IMR-90 (cell line): Measurements from ENCODE around the gene USB1. TPM values are rescaled to one million over a fixed set of nuclear protein-coding genes. Genes with fewer than 3 reads are reported as not detected.

Experiments used
- ATAC-seq: fragments of 200-7000 bp; cut with Tn5 transposase; 2 replicates; pipeline ENCODE4 v1.9.1; 2020; ENCODE audit warnings: low read depth, mild to moderate bottlenecking, moderate library complexity
- BruUV-seq: library from RNA; stranded (reverse); fragments of 400-500 nt; replicated peaks from 2 replicates; lab custom pipeline; 2021; lab: Mats Ljungman, UMichigan
- CTCF ChIA-PET: fragments of 300-600 bp; formaldehyde crosslinking; extraction: SDS; loops from one replicate; lab custom pipeline; 2021; ENCODE audit warnings: antibody characterized with exemption; lab: Yijun Ruan, JAX
- POLR2A ChIA-PET: fragments of 300-600 bp; sonication (Branson Sonifier 250); formaldehyde crosslinking; loops from one replicate; lab custom pipeline; 2022; ENCODE audit warnings: antibody characterized with exemption; ENCODE audit not compliant: unreplicated experiment; lab: Charles Lee
- DNase-seq: peaks from one replicate; pipeline ENCODE4 v3.0.0; 2013
- H2AFZ ChIP-seq: replicated peaks from 2 replicates; pipeline ENCODE3; 2013; ENCODE audit warnings: low read length, mild to moderate bottlenecking; ENCODE audit not compliant: poor library complexity
- H2AK5ac ChIP-seq: 2 replicates; pipeline ENCODE4 v1.6.1; 2013; ENCODE audit warnings: low read depth, low read length, inconsistent platforms
- H2AK9ac ChIP-seq: replicated peaks from 2 replicates; pipeline ENCODE3; 2013; ENCODE audit warnings: mild to moderate bottlenecking, low read depth, low read length, moderate library complexity; ENCODE audit not compliant: poor library complexity
- H2BK120ac ChIP-seq: 2 replicates; pipeline ENCODE4 v1.6.1; 2013; ENCODE audit warnings: low read depth, low read length, inconsistent platforms
- H2BK15ac ChIP-seq: 3 replicates; pipeline ENCODE4 v1.6.1; 2013; ENCODE audit warnings: low read depth, low read length, inconsistent platforms
- H2BK20ac ChIP-seq: 2 replicates; pipeline ENCODE4 v1.6.1; 2013; ENCODE audit warnings: low read depth, mild to moderate bottlenecking, inconsistent platforms, low read length, moderate library complexity
- H2BK5ac ChIP-seq: 2 replicates; pipeline ENCODE4 v1.6.1; 2013; ENCODE audit warnings: mild to moderate bottlenecking, low read depth, low read length, inconsistent platforms; ENCODE audit not compliant: poor library complexity, severe bottlenecking
- H3K14ac ChIP-seq: replicated peaks from 2 replicates; pipeline ENCODE4 v1.6.1; 2013; ENCODE audit warnings: low read depth, low read length, inconsistent platforms
- H3K18ac ChIP-seq: 2 replicates; pipeline ENCODE4 v1.6.1; 2013; ENCODE audit warnings: low read depth, low read length, control low read depth
- H3K23ac ChIP-seq: 2 replicates; pipeline ENCODE4 v1.6.1; 2013; ENCODE audit warnings: low read depth, low read length, inconsistent platforms
- H3K27ac ChIP-seq: 2 replicates; pipeline ENCODE4 v1.5.1; 2013; ENCODE audit warnings: mild to moderate bottlenecking, control low read depth, low read length; ENCODE audit not compliant: insufficient read depth
- H3K27me3 ChIP-seq: 2 replicates; pipeline ENCODE4 v1.6.1; 2013; ENCODE audit warnings: low read length; ENCODE audit not compliant: control insufficient read depth, insufficient read depth
- H3K36me3 ChIP-seq: 2 replicates; pipeline ENCODE4 v1.6.1; 2013; ENCODE audit warnings: low read length, mixed read lengths; ENCODE audit not compliant: control insufficient read depth, insufficient read depth
- H3K4ac ChIP-seq: 2 replicates; pipeline ENCODE4 v1.6.1; 2013; ENCODE audit warnings: low read depth, low read length, inconsistent platforms
- H3K4me1 ChIP-seq: 2 replicates; pipeline ENCODE4 v1.6.1; 2013; ENCODE audit warnings: low read length, mixed read lengths; ENCODE audit not compliant: control insufficient read depth, insufficient read depth
- H3K4me2 ChIP-seq: 2 replicates; pipeline ENCODE4 v1.6.1; 2013; ENCODE audit warnings: low read depth, mild to moderate bottlenecking, control low read depth, low read length, moderate library complexity
- H3K4me3 ChIP-seq: 2 replicates; pipeline ENCODE4 v1.5.1; 2013; ENCODE audit warnings: low read depth, mild to moderate bottlenecking, control low read depth, low read length, moderate library complexity; ENCODE audit not compliant: insufficient read depth
- H3K56ac ChIP-seq: 2 replicates; pipeline ENCODE4 v1.6.1; 2013; ENCODE audit warnings: low read length, inconsistent platforms; ENCODE audit not compliant: insufficient read depth; ENCODE audit errors: extremely low read depth
- H3K79me1 ChIP-seq, 2 experiments: 2 replicates each; pipeline ENCODE4 v1.6.1; 2013; ENCODE audit warnings: low read length in 2 of 2, inconsistent platforms in 1 of 2, low read depth in 1 of 2
- H3K9ac ChIP-seq: 2 replicates; pipeline ENCODE4 v1.6.1; 2013; ENCODE audit warnings: low read depth, low read length, control low read depth
- H3K9me1 ChIP-seq: 2 replicates; pipeline ENCODE4 v1.6.1; 2013; ENCODE audit warnings: low read length, inconsistent platforms; ENCODE audit not compliant: insufficient read depth
- H3K9me3 ChIP-seq: 2 replicates; pipeline ENCODE4 v1.6.1; 2013; ENCODE audit warnings: low read length; ENCODE audit not compliant: control insufficient read depth, insufficient read depth
- H4K20me1 ChIP-seq: 2 replicates; pipeline ENCODE4 v1.6.1; 2013; ENCODE audit warnings: low read length, inconsistent platforms; ENCODE audit not compliant: insufficient read depth
- H4K5ac ChIP-seq: 2 replicates; pipeline ENCODE4 v1.6.1; 2013; ENCODE audit warnings: mild to moderate bottlenecking, low read depth, low read length, control low read depth
- H4K8ac ChIP-seq, 2 experiments: 2 replicates each; pipeline ENCODE4 v1.6.1; 2013; ENCODE audit warnings: low read depth in 2 of 2, low read length in 2 of 2, control low read depth in 1 of 2, inconsistent platforms in 1 of 2
- H4K91ac ChIP-seq: 2 replicates; pipeline ENCODE4 v1.6.1; 2013; ENCODE audit warnings: low read depth, low read length, inconsistent platforms; ENCODE audit not compliant: insufficient read depth
- BHLHE40 ChIP-seq: fragments of 150-350 bp; IDR thresholded peaks from 2 replicates; pipeline ENCODE4 v1.6.1; 2016; ENCODE audit warnings: mild to moderate bottlenecking, low read depth, low read length
- CEBPB ChIP-seq: IDR thresholded peaks from 2 replicates; pipeline ENCODE4 v1.6.1; 2012; ENCODE audit warnings: low read depth, low read length, improper control_type of control experiment
- CHD1 ChIP-seq: IDR thresholded peaks from 2 replicates; pipeline ENCODE4 v1.6.1; 2012; ENCODE audit warnings: low read depth, low read length, improper control_type of control experiment
- FOS ChIP-seq: fragments of 150-350 bp; IDR thresholded peaks from 2 replicates; pipeline ENCODE4 v1.6.1; 2016; ENCODE audit warnings: low read depth, low read length
- MAFK ChIP-seq: IDR thresholded peaks from 2 replicates; pipeline ENCODE4 v1.6.1; 2012; ENCODE audit warnings: low read depth, low read length, improper control_type of control experiment
- MAZ ChIP-seq: IDR thresholded peaks from 2 replicates; pipeline ENCODE4 v1.6.1; 2012; ENCODE audit warnings: low read depth, mild to moderate bottlenecking, low read length, improper control_type of control experiment, moderate library complexity, borderline replicate concordance
- MXI1 ChIP-seq: IDR thresholded peaks from 2 replicates; pipeline ENCODE4 v1.6.1; 2012; ENCODE audit warnings: low read depth, mild to moderate bottlenecking, low read length, moderate library complexity, borderline replicate concordance
- POLR2A ChIP-seq: IDR thresholded peaks from 2 replicates; pipeline ENCODE4 v1.6.1; 2012; ENCODE audit warnings: mild to moderate bottlenecking, low read depth, low read length
- RCOR1 ChIP-seq: IDR thresholded peaks from 2 replicates; pipeline ENCODE4 v1.6.1; 2012; ENCODE audit warnings: mild to moderate bottlenecking, low read length, improper control_type of control experiment; ENCODE audit not compliant: insufficient replicate concordance
- RFX5 ChIP-seq: IDR thresholded peaks from 2 replicates; pipeline ENCODE4 v1.8.0; 2012; ENCODE audit warnings: low read depth, mild to moderate bottlenecking, low read length, moderate library complexity
- SMC3 ChIP-seq: fragments of 150-350 bp; IDR thresholded peaks from 2 replicates; pipeline ENCODE4 v1.6.1; 2016; ENCODE audit warnings: low read depth, mild to moderate bottlenecking, antibody characterized with exemption, low read length, moderate library complexity
- USF2 ChIP-seq: fragments of 150-350 bp; IDR thresholded peaks from 2 replicates; pipeline ENCODE4 v1.6.1; 2017; ENCODE audit warnings: mild to moderate bottlenecking, antibody characterized with exemption, low read length, low read depth
- WGBS, 2 experiments: methylation state at CpG; one replicate each; pipeline versions ENCODE4 v1.1.5 to v1.1.7; 2013; ENCODE audit warnings: missing lambda C conversion rate in 2 of 2; ENCODE audit not compliant: insufficient read length in 1 of 2; ENCODE audit errors: extremely low coverage in 2 of 2; 5-methylcytosine and 5-hydroxymethylcytosine counted together
- dilution Hi-C: fragments of 300-500 bp; cut with HindIII; formaldehyde crosslinking; loops from one replicate; pipeline ENCODE4 v1.14.3; 2018; ENCODE audit warnings: low sequenced_read_pairs; ENCODE audit not compliant: unreplicated experiment
- in situ Hi-C: fragments of 300-500 bp; cut with MboI; formaldehyde crosslinking; loops from 3 replicates; pipeline ENCODE4 v1.14.3; 2019; ENCODE audit warnings: low sequenced_read_pairs, inconsistent platforms, mixed read lengths
- intact Hi-C: fragments of 100-400 bp; cut with micrococcal nuclease; formaldehyde crosslinking; loops from 2 replicates; pipeline ENCODE4 v1.10.0; 2022
- polyA plus RNA-seq, 3 experiments: library from polyadenylated mRNA; depleted of rRNA; stranded (reverse); fragments of >200 nt; gene quantifications; 2 replicates each; pipeline ENCODE4 v1.2.3, GENCODE V29; 2012; ENCODE audit warnings: low replicate concordance in 1 of 3
- total RNA-seq: library from RNA; depleted of rRNA; stranded (reverse); fragments of >200 nt; gene quantifications from 2 replicates; pipeline ENCODE4 v1.2.3, GENCODE V29; 2012
- TF ChIP-seq, protein P1 (sequence below): conservative IDR thresholded peaks from 2 replicates; pipeline ENCODE4 v1.5.1; 2012; ENCODE audit warnings: mild to moderate bottlenecking, low read depth, low read length, improper control_type of control experiment
- TF ChIP-seq, protein P2 (sequence below): fragments of 150-350 bp; IDR thresholded peaks from 2 replicates; pipeline ENCODE4 v1.6.1; 2016; ENCODE audit warnings: low read depth, mild to moderate bottlenecking, low read length, moderate library complexity, borderline replicate concordance

USB1 gene
- total and polyA plus RNA-seq, 2 of the 4 experiments (the other 2 are of a cell fraction): 45.9 to 94.9 TPM

GRCh38 chr16:57979006-57979585 lies 22.1 kb upstream of the USB1 start:
- Histone ChIP-seq H2AK9ac (no peak overlapping the region), H3K56ac (no peak overlapping the region), H2AFZ (no peak overlapping the region), H4K5ac (no peak overlapping the region), H3K36me3 (no peaks in the 10 kb centered on the region), H3K14ac (no peak overlapping the region), H3K4me1 (no peaks in the 10 kb centered on the region), H3K23ac (no peak overlapping the region), H2BK120ac (no peak overlapping the region), H4K91ac (no peak overlapping the region), H3K9me3 (no peaks in the 10 kb centered on the region), H3K4me2 (no peak overlapping the region), H3K79me1 (no peaks in the 10 kb centered on the region), H2BK15ac (no peak overlapping the region), H4K20me1 (no peaks in the 10 kb centered on the region), H3K18ac (no peak overlapping the region), H3K9me1 (no peaks in the 10 kb centered on the region), H2AK5ac (no peak overlapping the region), H3K4me3 (no peak overlapping the region), H3K27me3 (peaks cover 33% of the 10 kb centered on the region), H3K9ac (no peak overlapping the region), H3K27ac (no peak overlapping the region), H3K4ac (no peak overlapping the region), H4K8ac (no peak overlapping the region), H2BK5ac (no peak overlapping the region), H2BK20ac (no peak overlapping the region)
- 91% methylated on average over 6 of the region's 11 CpGs; no CpG with 5 or more reads in 1 of the 2 experiments for WGBS, 2 experiments
- ChIA-PET POLR2A (interaction anchor here (0.5 kb wide), 1 partner anchor 185 kb away, joined by 3 read pairs; no protein-coding TSS in a partner anchor), CTCF (no interaction called here)
- TF ChIP-seq CEBPB (no peak), BHLHE40 (no peak), MAZ (no peak), USF2 (no peak), SMC3 (no peak), CHD1 (no peak), RFX5 (no peak), MXI1 (no peak), FOS (no peak), POLR2A (no peak), RCOR1 (no peak), MAFK (no peak)
- TF ChIP-seq, protein P1, sequence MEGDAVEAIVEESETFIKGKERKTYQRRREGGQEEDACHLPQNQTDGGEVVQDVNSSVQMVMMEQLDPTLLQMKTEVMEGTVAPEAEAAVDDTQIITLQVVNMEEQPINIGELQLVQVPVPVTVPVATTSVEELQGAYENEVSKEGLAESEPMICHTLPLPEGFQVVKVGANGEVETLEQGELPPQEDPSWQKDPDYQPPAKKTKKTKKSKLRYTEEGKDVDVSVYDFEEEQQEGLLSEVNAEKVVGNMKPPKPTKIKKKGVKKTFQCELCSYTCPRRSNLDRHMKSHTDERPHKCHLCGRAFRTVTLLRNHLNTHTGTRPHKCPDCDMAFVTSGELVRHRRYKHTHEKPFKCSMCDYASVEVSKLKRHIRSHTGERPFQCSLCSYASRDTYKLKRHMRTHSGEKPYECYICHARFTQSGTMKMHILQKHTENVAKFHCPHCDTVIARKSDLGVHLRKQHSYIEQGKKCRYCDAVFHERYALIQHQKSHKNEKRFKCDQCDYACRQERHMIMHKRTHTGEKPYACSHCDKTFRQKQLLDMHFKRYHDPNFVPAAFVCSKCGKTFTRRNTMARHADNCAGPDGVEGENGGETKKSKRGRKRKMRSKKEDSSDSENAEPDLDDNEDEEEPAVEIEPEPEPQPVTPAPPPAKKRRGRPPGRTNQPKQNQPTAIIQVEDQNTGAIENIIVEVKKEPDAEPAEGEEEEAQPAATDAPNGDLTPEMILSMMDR: no peak
- TF ChIP-seq, protein P2, sequence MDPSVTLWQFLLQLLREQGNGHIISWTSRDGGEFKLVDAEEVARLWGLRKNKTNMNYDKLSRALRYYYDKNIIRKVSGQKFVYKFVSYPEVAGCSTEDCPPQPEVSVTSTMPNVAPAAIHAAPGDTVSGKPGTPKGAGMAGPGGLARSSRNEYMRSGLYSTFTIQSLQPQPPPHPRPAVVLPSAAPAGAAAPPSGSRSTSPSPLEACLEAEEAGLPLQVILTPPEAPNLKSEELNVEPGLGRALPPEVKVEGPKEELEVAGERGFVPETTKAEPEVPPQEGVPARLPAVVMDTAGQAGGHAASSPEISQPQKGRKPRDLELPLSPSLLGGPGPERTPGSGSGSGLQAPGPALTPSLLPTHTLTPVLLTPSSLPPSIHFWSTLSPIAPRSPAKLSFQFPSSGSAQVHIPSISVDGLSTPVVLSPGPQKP: no peak
- DNase-seq (no peak), ATAC-seq (no peak)
- in situ Hi-C loops (no loop called here), dilution Hi-C loops (no loop called here), intact Hi-C loops (no loop called here)
- BruUV-seq: no TSS peak
